ENCODE results near the gene MINDY1.

GRCh38 chr1:151010346-151010726, 3.6 kb upstream of the MINDY1 start:
- TF ChIP-seq, protein P1, sequence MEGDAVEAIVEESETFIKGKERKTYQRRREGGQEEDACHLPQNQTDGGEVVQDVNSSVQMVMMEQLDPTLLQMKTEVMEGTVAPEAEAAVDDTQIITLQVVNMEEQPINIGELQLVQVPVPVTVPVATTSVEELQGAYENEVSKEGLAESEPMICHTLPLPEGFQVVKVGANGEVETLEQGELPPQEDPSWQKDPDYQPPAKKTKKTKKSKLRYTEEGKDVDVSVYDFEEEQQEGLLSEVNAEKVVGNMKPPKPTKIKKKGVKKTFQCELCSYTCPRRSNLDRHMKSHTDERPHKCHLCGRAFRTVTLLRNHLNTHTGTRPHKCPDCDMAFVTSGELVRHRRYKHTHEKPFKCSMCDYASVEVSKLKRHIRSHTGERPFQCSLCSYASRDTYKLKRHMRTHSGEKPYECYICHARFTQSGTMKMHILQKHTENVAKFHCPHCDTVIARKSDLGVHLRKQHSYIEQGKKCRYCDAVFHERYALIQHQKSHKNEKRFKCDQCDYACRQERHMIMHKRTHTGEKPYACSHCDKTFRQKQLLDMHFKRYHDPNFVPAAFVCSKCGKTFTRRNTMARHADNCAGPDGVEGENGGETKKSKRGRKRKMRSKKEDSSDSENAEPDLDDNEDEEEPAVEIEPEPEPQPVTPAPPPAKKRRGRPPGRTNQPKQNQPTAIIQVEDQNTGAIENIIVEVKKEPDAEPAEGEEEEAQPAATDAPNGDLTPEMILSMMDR (conservative IDR thresholded peaks at IDR 0.05 in 1 of 2, IDR thresholded peaks at IDR 0.05 in 1 of 2; ENCODE audit: extremely low read depth in 1 of 2, insufficient read depth in 1 of 2, low read depth in 1 of 2, low read length in 2 of 2) = no peak
- no peak for TF ChIP-seq EZH2 (IDR thresholded peaks at IDR 0.05; ENCODE audit: borderline replicate concordance, low read length)
